Inflammatory macrophage treated with lipopolysaccharide for 1 hour (primary cell): ENCODE measurements around the gene FXYD5.
A peak's percentile ranks its signal among the peaks of the same experiment; 100 is the strongest.

Source experiments
- DNase-seq, 2 donors: peaks; one replicate each; pipeline ENCODE4 v3.0.0-alpha.2; 2020 to 2022

FXYD5 gene

DNA sequence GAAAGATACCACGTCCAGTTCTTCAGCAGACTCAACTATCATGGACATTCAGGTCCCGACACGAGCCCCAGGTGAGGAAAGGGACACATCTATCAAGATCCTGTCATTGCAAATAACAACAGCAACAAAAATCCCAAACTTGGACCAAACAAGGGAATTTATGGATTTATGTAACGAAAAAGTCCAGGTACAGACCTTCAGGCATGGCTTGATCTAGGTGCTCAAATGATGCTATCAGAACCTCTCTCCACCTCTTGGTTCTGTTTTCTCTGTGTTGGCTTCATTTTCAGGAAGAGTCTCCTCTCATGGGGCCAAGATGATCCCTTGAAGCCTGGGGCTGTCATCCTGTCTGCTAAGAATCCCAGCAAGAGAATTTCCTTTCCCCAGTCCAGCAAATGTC, 2.9 kb downstream of the FXYD5 start:
- no peak for DNase-seq

DNA sequence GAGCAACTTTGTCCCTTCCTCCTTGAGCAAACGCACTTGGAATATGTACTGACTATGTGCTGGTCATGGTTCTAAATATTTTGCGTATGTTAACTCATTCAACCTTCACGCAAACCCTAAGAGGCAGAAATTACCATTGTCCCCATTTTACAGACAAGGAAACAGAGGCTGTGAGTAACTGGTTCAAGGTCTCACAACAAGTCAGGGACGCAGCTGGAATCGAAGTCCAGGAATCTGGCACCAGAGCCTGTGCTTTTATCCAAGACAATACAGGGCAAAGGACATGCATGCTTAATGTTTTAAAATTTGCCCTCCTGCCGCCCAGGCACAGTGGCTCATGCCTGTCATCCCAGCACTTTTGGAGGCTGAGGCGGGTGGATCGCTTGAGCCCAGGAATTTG, 5.1 kb downstream of the FXYD5 start:
- DNase-seq, result no peak

- no peak for DNase-seq
Measured at GRCh38 chr19:35160629-35161433, 6.3 kb downstream of the FXYD5 start.

DNA sequence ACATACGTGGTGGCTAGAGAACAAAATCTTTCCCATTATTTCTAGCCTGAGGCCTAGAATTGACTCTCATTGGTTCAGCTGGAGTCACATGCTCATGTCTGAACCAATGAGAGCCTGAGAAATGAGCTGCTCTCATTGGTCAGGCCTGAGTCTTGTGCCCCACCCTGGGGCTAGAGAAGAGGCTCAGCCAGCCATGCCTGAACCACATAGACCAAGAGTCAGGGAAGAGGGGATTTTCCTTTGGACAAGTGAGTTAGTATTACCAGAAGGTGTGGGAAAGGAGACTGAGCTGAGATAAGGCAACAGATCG, 6.9 kb downstream of the FXYD5 start:
- no peak for DNase-seq

DNA sequence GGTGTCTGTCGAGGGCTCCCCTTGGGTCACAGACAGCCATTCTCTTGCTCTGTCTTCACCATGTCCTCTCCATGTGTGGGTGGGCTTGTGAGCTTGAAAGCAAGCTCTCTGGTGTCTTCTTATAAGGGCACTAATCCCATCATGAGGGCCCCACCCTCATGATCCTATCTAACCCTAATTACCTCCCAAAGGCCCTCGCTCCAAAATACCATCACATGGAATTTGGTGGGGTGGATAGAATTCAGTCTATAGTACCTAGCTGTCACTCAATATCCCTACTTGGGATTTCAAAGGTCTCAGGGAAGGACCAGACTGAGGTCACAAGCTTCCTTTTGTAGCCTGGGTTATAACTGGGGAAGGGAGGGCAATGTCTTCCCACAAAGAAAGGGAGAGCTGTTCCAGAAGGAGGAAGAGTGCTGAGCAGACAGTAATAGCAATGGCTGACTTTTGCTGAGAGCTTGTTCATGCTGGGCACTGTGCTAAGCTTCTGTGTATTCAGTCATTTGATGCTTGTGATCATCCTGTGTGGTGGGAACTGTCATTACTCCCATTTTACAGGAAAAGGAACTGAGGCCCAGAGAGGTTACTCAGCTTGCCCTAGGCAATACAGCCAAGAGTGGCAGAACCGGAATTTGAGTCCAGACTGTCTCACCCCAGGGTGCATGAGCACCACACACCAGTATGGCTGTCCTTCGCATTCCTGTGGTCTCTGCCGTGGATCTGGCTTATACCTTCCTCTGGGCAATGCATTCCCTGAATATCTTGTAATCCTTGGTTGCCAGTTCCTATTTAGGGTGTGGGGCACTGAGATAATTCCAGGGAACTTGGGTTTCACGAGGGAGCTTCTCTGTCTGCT, 8.2 kb downstream of the FXYD5 start:
- DNase-seq, result no peak

GRCh38 chr19:35164418-35164817, 9.9 kb downstream of the FXYD5 start:
- no peak for DNase-seq

DNA sequence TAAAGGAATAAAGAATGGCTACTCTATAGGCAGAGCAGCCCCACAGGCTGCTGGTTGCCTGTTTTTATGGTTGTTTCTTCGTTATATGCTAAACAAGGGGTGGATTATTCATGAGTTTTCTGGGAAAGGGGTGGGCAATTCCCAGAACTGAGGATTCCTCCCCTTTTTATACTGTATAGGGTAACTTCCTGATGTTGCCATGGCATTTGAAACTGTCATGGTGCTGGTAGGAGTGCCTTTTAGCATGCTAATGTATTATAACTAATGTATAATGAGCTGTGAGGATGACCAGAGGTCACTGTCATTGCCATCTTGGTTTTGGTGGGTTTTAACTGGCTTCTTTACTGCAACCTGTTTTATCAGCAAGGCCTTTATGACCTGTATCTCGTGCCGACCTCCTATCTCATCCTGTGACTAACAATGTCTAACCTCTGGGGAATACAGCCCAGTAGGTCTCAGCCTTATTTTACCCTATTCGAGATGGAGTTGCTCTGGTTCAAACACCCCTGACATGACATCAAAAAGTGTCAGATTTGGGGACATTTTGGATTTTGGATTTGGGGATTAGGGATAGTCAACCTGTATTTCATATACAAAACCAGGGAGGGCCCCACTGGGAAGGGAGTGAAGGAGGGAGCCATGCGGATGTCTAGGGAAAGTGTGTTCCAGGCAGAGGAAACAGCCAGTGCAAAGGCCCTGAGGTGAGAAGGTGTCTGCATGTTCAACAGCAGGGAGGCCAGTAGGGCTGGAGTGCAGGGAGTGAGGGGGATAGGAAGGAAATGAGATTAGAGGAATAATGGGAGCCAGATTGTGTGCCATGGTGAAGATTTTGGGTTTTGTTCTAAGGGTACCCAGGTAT, 10.9 kb downstream of the FXYD5 start:
- DNase-seq, result no peak

- no peak for DNase-seq
Measured at GRCh38 chr19:35166100-35167063, 11.8 kb downstream of the FXYD5 start.

DNA sequence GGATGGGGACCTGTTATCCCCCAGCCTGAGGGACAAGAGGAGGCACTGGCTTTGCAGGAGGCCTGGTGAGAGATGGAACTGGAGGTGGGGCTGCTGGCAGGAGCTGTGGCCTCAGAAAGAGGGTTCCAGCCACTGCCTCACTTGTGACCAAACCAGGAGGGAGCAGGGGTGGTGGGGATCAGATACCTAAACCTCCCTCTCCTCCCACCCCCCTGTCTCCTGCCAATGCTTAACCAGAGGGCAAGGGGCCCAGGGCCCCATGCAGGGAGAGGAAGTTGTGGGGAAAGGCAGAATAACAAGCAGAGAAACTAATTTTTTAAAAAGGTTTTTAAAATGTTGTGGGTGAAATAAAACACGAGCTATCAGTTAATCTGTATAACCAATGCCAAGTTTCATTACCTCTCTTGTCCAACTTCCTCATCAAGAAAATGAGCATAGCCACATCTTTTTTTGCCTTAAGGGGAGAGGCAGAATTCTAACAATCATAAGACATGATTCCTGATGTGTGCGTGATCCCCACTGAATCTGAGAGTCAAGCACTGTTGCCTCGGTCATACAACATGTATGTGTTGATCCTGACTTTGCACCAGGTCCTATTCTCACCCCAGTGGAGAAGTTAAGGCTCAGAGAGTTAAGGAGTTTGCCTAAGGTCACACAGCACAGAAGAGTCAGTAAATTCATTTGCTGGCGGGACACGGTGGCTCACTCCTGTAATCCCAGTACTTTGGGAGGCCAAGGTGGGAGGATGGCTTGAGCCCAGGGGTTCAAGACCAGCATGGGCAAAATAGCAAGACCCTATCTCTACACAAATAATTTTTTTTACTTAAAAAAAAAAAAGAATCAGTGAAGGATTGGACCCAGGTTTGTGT, 12.9 kb downstream of the FXYD5 start:
- no peak for DNase-seq

- no peak for DNase-seq
Measured at GRCh38 chr19:35168196-35168595, 13.7 kb downstream of the FXYD5 start.

DNA sequence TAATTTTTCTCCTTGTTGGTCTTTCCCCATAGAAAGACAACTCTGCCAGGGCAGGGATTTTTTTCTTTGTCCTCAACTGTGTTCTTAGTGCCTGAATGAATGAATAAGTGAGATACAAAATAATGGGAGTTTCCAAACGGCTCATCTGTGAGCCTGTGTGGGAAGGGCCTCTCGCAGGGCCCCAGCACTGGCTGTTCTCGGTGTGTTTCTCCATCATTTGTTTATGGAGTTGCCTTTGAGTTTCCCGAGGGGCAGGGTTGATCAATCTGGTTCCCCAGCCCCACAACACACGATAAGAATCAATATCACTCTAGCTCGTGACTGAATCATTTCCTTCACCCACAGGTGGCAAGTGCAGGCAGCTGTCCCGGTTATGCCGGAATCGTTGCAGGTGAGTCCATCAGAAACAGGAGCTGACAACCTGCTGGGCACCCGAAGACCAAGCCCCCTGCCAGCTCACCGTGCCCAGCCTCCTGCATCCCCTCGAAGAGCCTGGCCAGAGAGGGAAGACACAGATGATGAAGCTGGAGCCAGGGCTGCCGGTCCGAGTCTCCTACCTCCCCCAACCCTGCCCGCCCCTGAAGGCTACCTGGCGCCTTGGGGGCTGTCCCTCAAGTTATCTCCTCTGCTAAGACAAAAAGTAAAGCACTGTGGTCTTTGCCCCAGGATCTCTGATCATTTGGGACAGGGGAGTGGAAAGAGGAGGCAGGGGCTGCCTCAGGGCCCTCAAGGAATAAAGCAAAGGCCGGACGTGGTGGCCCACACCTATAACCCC, 14.9 kb downstream of the FXYD5 start:
- DNase-seq, result peak in 1 of 2 donors; percentile 70

GRCh38 chr19:35170359-35171061, 16.0 kb downstream of the FXYD5 start:
- DNase-seq, result no peak

DNA sequence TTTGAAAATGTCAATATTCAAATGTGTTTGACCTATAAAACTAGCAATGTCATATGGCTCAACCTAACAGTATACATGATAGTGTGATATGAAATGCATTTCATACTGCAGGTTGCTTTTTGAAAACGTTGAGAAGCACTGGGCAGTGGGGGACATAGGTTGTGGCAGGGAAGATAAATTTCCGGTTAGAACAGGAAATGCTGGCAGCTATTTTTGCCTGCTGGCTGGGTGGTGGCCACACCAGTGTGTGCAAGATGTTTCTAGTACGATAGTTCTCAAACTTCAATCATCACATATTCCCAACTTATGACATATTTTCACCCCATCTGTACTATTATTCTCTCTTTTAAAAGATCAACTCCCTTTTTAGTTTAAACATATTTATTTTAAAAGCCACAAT, 17.2 kb downstream of the FXYD5 start:
- no peak for DNase-seq

- DNase-seq, result no peak
Measured at GRCh38 chr19:35174226-35174625, 19.7 kb downstream of the FXYD5 start.

DNA sequence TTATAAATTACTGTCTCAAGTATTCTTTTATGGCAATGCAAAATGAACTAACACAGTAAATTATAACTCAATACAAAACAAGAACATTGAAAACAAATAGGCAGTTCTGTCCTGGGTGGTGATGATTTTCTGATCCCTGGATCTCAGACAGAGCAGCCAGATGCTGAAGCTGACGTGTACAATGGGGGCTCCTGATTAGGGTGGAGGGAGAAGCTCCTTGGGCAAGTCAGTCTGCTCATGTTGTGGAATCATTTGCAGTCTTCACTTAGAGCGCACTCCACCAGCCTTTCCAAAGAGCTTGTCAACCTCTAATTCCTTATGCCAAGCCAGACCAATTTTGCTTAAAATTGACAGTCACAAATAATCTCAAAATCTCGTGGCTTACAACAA, 21.6 kb downstream of the FXYD5 start:
- DNase-seq, result no peak

DNA sequence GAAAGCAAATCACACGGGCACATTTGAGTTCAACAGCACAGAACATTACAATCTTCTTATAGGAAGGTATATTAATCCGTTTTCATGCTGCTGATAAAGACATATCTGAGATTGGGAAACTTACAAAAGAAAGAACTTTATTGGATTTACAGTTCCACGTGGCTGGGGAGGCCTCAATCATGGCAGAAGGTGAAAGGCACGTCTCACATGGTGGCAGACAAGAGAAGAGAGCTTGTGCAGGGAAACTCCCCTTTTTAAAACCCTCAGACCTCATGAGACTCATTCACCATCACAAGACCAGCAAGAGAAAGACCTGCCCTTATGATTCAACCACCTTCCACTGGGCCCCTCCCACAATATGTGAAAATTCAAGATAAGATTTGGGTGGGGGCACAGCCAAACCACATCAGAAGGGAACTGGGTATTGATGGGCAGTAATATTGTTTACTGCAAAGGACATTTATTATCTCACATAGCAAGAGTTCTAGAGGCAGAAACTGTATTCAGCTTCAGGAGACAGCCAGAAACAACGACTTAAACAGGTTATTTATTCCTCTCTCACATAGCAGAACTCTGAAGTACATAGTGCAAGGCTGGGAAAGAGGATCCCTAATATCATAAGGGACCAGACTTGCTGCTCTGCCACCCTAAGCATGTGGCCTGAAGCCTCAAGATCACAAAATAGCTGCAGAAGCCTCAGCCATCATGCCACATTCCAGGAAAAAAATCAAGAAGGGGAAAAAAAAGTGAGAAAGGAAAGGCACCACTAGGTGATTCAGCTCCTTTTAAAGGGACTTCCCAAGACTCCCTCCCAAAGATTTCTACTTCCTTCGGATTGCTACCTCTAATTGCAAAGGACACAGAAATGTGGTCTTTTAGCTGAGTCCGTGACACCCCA, 23.1 kb downstream of the FXYD5 start:
- peak in 1 of 2 donors; percentile 34 for DNase-seq

- peak; percentile 13 to 31 for DNase-seq
Measured at GRCh38 chr19:35178701-35179100, 24.2 kb downstream of the FXYD5 start.

DNA sequence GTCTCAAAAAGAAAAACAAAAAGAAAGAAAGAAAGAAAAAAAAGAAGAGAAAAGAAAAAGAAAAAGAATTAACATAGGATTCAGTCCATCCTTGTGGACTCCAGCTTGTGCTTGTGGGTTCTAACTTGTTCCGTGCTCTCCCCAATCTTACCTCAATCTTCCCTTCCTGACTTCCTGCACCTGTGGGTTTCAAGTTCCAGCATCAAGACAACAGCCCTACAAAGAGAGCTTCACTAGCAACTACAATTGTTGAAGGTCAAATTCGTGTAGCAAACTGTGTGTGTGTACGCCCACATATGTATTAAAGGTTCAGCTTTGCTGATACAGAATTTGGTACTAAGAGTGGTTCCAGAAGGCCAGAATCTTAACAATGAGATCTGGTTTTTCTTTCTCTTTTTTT, 25.3 kb downstream of the FXYD5 start:
- no peak for DNase-seq

- DNase-seq, result no peak
Measured at GRCh38 chr19:35181387-35181786, 26.9 kb downstream of the FXYD5 start.
